Stimulated activated CD4-positive, alpha-beta T cell treated with anti-CD3 and anti-CD28 coated beads, Interleukin-12 subunit alpha, Interleukin-12 subunit beta, amount 100 ng/mL, for 24 hours (primary cell): ENCODE results near the gene LZTFL1.

Experiments
- DNase-seq, 2 experiments: peaks; one replicate each; pipeline ENCODE4 v3.0.0-alpha.2; 2020; ENCODE audit warnings: low read depth in 2 of 2

Gene LZTFL1

GRCh38 chr3:45786801-45787495 lies 55.0 kb downstream of the LZTFL1 start:
- no peak for DNase-seq

GRCh38 chr3:45785605-45786150 lies 56.2 kb downstream of the LZTFL1 start:
- DNase-seq = no peak

DNA sequence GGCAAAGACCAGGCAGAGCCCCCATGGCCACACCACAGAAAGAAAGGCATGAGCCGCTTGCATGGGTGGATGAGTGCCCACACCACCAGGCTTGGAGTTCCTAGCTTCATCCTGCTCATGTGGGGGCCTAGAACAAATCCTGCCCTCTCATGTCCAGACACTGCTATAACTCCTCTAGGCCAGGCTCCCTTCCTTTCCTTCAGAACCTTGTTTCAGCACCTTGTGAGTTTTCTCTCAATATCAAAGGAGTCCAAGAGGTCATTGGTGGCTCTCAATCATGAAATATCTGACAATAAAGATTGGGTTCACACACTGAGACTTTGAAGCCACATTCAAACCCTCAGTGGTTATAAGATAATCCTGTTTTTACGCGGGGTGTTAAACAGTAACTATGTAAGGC lies 58.3 kb downstream of the LZTFL1 start:
- no peak for DNase-seq

DNA sequence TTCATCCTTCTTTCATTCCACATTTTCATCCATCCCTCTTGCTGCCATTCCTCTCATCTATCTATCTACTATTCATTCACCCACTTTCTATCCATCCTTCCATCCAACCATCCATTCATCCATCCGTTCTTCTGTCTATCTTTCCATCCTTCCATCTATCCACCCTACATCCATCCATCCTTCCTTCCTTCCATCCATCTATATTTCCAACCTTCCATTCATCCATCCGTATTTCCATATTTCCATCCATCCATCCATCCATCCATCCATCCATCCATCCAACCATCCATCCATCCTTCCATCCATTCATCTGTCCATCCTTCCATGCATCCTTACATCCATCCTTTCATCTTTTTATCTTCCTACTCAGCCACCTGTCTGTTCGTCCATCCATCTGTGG lies 59.5 kb downstream of the LZTFL1 start:
- DNase-seq = no peak

DNA sequence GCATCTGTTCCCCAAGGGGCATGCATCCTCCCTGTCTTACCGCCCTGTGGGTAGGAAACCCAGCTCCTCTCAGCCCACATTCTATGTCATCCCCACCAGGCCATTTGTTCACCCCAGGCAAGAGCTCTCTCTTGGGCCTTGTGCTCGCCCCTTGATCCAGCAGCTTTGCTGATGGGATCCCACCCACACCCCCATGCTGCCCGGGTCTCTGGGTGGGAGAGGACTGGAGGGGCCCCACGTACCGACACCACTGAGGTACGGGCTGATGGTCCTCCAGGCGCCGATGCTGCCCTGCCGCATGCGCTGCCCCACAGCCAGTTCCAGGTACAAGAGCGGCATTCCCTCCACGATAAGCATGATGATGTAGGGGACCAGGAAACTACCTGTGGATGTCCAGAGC lies 60.1 kb downstream of the LZTFL1 start:
- DNase-seq = no peak

DNA sequence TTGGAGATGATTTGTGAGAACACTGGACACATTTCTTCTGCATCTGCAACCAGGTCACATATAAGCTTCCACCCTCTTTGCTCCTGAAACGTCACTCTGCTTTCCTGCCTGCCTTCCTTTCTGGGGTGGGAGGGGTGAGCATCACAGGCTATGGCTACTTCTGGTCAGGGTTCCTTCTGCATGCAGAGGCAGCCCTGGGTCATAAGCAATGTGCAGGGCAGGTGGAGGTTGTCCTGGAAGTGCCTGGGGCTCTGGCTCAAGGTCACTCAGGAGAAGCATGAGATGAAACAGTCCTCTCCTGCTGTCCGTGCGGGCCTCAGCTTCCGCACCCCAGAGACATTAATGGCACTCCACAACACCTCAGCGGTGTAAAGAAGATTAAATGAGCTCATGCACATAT lies 60.6 kb downstream of the LZTFL1 start:
- DNase-seq = no peak

DNA sequence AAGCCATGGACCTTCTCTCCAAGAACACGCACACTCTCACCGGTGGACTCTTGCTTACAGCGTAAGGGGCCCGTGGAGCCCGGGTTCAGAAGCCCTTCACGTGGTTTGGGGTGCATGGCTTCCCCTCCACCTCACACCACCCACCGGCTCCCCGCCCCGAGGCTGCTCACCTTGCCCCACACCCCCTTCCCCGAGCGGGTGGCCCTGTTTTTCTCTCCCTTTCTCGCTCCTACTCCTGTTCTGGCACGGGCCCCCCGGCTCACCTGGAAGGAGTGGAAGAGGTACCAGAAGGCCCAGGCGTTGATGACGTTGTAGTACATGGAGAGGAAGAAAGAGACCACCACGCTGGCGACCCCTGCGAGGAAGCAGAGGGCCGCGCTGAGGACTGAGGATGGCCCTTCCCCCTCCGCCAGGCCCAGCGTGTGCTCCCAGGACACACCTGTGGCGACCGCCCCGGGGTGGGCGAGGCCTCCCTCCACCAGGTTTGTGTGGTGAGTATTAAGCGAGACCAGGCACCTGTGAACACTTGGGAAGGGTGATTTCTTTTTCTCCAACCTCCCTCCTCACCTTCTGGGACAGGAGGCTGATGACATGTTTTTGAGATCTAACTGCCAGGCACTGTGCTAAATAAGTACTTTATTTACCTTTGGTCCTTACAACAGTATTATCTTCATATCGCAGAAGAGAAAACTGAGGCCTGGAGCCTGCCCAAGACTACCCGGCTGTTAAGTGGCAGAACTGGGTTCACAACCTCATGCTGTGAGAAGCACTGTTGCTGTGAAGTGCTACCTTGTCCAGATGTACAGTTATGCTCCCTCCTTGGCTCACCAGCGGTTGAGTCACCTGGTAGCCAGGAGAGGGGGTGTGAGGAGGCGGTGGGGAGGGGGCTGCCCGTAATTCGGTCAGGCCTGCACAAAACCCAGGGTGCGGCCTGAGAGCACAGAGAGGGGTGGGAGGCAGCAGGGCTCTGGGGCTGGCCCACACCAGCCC lies 61.9 kb downstream of the LZTFL1 start:
- no peak for DNase-seq

DNA sequence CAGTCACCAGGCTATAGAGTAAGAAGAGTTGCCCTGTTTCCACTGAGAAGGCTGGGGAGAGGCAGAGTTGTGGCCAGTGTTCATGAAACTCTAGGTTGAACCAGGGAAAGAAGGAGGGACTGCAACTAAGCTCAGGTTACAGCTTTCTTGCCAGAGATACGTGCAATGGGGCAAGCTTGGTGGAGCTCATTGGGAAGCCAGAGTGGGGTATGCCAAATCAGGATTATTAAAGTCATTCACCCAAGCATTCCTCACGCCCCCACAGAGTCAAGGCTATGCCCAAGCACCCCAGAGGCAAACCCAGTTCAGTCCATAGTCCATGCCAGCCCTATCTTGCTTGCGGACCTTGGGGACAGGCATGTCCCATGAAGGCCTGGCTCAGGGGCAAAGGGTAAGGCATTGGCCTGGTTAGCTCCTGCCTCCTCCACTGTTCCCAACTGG lies 63.1 kb downstream of the LZTFL1 start:
- no peak for DNase-seq

DNA sequence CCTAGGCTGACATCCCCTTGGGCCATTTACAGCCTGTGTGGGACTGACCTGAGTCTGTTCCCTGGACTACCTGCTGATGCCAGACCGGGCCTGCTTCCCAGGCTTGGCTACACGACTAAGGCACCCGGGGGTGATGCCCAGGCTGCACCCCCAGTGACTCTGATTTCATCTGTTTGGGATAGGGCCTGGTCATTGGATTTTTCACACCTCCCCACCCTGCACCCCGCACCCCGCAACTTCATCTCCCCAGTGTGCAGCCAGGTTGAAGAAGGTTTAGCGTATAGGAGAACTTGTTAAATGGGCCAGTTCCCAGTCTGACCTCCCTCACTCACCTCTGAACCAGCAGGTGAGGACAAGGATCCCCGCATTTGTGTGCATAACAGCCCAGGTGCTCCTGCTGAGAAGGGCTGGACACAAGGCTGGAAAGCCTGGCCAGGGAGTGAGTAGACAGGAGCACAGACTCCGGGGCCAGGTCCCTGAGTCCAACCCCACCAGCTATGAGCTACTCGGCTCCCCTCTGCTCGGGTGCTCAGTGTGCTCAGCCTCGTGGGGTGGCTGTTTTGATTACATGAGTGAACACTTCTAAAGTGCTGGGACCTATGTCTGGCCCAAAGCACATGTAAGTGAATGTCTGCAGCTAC lies 64.1 kb downstream of the LZTFL1 start:
- no peak for DNase-seq

- DNase-seq = no peak
Measured at GRCh38 chr3:45777111-45777745, 64.7 kb downstream of the LZTFL1 start.

DNA sequence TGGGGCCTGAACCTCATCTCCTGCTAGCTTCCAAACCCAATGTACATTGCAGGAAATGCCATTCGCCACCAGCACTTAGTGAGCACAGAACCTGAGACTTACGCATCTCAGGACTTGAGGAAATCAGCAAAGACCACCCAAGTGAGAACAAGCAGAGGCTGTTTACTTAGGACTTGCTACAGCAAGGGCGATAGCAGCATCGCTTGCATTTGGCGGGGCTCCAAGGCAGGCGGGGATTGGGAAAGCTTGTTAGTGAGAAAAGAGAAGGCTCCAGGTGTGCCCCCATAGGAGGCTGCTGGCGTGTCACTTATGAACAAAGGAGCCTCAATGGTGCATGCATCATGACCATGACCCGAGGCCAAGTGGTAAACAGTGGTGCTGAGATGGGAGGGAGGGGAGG lies 65.3 kb downstream of the LZTFL1 start:
- DNase-seq = no peak

- DNase-seq = no peak
Measured at GRCh38 chr3:45776301-45776595, 65.7 kb downstream of the LZTFL1 start.

GRCh38 chr3:45775571-45776300 lies 66.2 kb downstream of the LZTFL1 start:
- no peak for DNase-seq

DNA sequence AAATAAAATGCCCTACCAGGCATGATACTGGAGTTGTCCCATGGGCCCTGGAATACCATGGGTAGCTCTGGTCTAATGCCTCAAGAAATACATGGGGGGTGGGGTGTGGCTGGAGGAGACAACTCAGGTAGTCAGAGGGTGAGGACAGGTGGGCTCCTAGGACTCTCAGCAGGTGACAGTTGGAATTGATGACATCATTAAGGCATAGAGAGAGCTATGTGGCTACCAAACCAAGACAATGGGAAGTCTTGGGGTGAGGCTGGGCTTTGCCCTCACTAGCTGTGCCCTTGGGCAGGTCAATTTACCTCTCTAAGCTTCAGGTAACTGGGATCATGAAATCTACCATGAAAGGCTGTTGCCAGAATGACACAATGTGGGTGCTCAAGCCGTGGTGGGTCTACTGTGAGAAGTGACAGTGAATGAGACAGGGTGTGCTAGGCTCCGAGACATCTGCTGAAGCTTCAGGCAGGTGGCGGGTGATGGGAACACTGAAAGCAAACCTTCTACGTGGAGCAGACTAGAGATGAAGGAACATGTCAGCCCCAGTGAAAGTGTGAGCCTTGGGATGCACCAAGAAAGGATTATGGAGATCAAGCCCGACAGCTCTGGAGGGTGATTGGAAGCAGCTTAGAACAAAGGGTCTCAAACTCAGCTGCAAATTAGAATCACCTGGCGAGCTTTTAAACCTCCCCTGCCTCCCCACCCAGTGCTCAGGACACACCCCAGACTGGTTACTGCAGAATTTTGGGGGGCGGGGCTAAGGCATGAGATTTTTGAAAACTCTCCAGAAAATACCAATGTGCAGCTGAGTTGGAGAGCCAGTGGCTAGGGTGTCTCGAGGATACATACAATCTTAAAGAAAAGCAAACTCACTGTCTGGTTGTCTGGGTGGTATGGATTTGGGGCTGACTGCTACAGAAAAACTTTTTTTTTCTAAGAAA lies 67.1 kb downstream of the LZTFL1 start:
- no peak for DNase-seq

- no peak for DNase-seq
Measured at GRCh38 chr3:45773714-45774449, 68.0 kb downstream of the LZTFL1 start.
